Keratinocyte (primary cell): Measurements from ENCODE around the gene STKLD1. TPM values are rescaled to one million over a fixed set of nuclear protein-coding genes. Genes with fewer than 3 reads are reported as not detected.

Experiments
- DNase-seq: peaks from one replicate; pipeline ENCODE4 v3.0.0-alpha.2; 2011; ENCODE audit warnings: low read depth, missing footprints, low spot score
- FAIRE-seq: peaks from 2 replicates; lab custom pipeline; 2011; peaks lifted over from hg19 to GRCh38; lab: Jason Lieb, UNC
- H2AFZ ChIP-seq: 2 replicates; pipeline ENCODE4 v1.6.0; 2012; ENCODE audit warnings: low read length, control low read depth, inconsistent platforms; ENCODE audit not compliant: control insufficient read depth
- H3K27ac ChIP-seq: 2 replicates; pipeline ENCODE4 v1.5.1; 2011; ENCODE audit warnings: low read length; ENCODE audit not compliant: control insufficient read depth, insufficient read depth
- H3K27me3 ChIP-seq: 3 replicates; pipeline ENCODE4 v1.6.0; 2011; ENCODE audit warnings: low read length; ENCODE audit not compliant: control insufficient read depth, insufficient read depth; ENCODE audit errors: extremely low read depth
- H3K36me3 ChIP-seq, 2 experiments: 2 replicates in 1 of 2; 3 replicates in 1 of 2; pipeline ENCODE4 v1.5.1; 2011; ENCODE audit warnings: low read length in 2 of 2, mild to moderate bottlenecking in 1 of 2; ENCODE audit not compliant: control insufficient read depth in 2 of 2, insufficient read depth in 2 of 2; ENCODE audit errors: extremely low read depth in 1 of 2
- H3K4me1 ChIP-seq: 3 replicates; pipeline ENCODE4 v1.5.1; 2011; ENCODE audit warnings: low read length; ENCODE audit not compliant: control insufficient read depth, insufficient read depth; ENCODE audit errors: extremely low read depth
- H3K4me2 ChIP-seq: 3 replicates; pipeline ENCODE4 v1.6.0; 2011; ENCODE audit warnings: low read depth, low read length; ENCODE audit not compliant: control insufficient read depth, insufficient read depth; ENCODE audit errors: extremely low read depth
- H3K4me3 ChIP-seq, 3 experiments: fragments of 200-600 bp in 1 of 3; sonication (generic) in 1 of 3; 2 replicates in 2 of 3; 3 replicates in 1 of 3; pipeline ENCODE4 v1.5.1; 2011 to 2016; ENCODE audit warnings: low read length in 3 of 3, mild to moderate bottlenecking in 3 of 3, control low read depth in 2 of 3, inconsistent platforms in 1 of 3, low read depth in 1 of 3, mixed read lengths in 1 of 3, mixed run types in 1 of 3, moderate library complexity in 1 of 3; ENCODE audit not compliant: control insufficient read depth in 2 of 3, insufficient read depth in 2 of 3; ENCODE audit errors: extremely low read depth in 1 of 3
- H3K79me2 ChIP-seq: 2 replicates; pipeline ENCODE4 v1.6.0; 2012; ENCODE audit warnings: low read length; ENCODE audit not compliant: control insufficient read depth, insufficient read depth
- H3K9ac ChIP-seq: 3 replicates; pipeline ENCODE4 v1.6.0; 2011; ENCODE audit warnings: low read length; ENCODE audit not compliant: control insufficient read depth, insufficient read depth; ENCODE audit errors: extremely low read depth
- H3K9me1 ChIP-seq: 3 replicates; pipeline ENCODE4 v1.6.0; 2011; ENCODE audit warnings: low read length; ENCODE audit not compliant: control insufficient read depth, insufficient read depth; ENCODE audit errors: extremely low read depth
- H3K9me3 ChIP-seq: 2 replicates; pipeline ENCODE4 v1.5.1; 2012; ENCODE audit warnings: low read depth, low read length; ENCODE audit not compliant: control insufficient read depth
- H4K20me1 ChIP-seq: 3 replicates; pipeline ENCODE4 v1.6.0; 2011; ENCODE audit warnings: low read length; ENCODE audit not compliant: control insufficient read depth, insufficient read depth; ENCODE audit errors: extremely low read depth
- CTCF ChIP-seq, 3 experiments: IDR thresholded peaks in 1 of 3; conservative IDR thresholded peaks in 1 of 3; optimal IDR thresholded peaks in 1 of 3; 2 replicates in 2 of 3; 3 replicates in 1 of 3; pipeline versions ENCODE3 to v1.5.1; 2011; ENCODE audit warnings: low read length in 3 of 3, mild to moderate bottlenecking in 3 of 3, moderate library complexity in 2 of 3, control low read depth in 1 of 3, inconsistent platforms in 1 of 3; ENCODE audit not compliant: insufficient read depth in 2 of 3; ENCODE audit errors: extremely low read depth in 1 of 3
- EZH2 ChIP-seq: IDR thresholded peaks from one replicate; pipeline ENCODE4 v1.6.1; 2012; ENCODE audit warnings: inconsistent platforms, mild to moderate bottlenecking, low read length, moderate library complexity
- dilution Hi-C: fragments of 300-500 bp; cut with MboI; formaldehyde crosslinking; loops from one replicate; pipeline ENCODE4 v1.7.0; 2020; ENCODE audit warnings: low sequenced_read_pairs; ENCODE audit not compliant: extremely low pct_ligation_motif_present
- polyA plus RNA-seq, 5 experiments: library from polyadenylated mRNA; depleted of rRNA in 3 of 5; stranded (reverse) in 3 of 5; stranded (forward) in 1 of 5; unstranded in 1 of 5; fragments of >200 nt; gene quantifications; 1 replicate in 1 of 5; 2 replicates in 3 of 5; 3 replicates in 1 of 5; pipeline versions ENCODE4 v1.2.1 to v1.2.3, GENCODE V29; 2011 to 2012; ENCODE audit warnings: missing spikeins in 2 of 5, low read depth in 1 of 5, low replicate concordance in 1 of 5

Gene STKLD1
- polyA plus RNA-seq, 1 donor (not counting 4 experiments of a cell fraction or from before 2014, with no cell fraction given), result 0.77 TPM

- H4K20me1 ChIP-seq, result no peaks in the 10 kb centered on the region
- no peak overlapping the region for H3K4me3 ChIP-seq
- peaks cover 6% of the 10 kb centered on the region for H3K4me1 ChIP-seq
- no peaks in the 10 kb centered on the region for H3K9me3 ChIP-seq
- H3K36me3 ChIP-seq, result no peaks in the 10 kb centered on the region
- H3K9me1 ChIP-seq, result no peaks in the 10 kb centered on the region
- no peak overlapping the region for H3K27ac ChIP-seq
- H3K79me2 ChIP-seq, result no peaks in the 10 kb centered on the region
- DNase-seq (no peak), FAIRE-seq (no peak)
- no peak overlapping the region for H3K4me2 ChIP-seq
- H2AFZ ChIP-seq, result no peak overlapping the region
- dilution Hi-C loops, result no loop called here
- H3K9ac ChIP-seq, result no peak overlapping the region
- no peak for TF ChIP-seq EZH2
- no peak for TF ChIP-seq CTCF (optimal IDR thresholded peaks at IDR 0.05 in 1 of 3, IDR thresholded peaks at IDR 0.05 in 1 of 3, conservative IDR thresholded peaks at IDR 0.05 in 1 of 3; ENCODE audit: extremely low read depth in 1 of 3, insufficient read depth in 2 of 3, low read length in 3 of 3)
- H3K27me3 ChIP-seq, result no peaks in the 10 kb centered on the region
These were observed 6.5 kb downstream of the STKLD1 start for GRCh38 chr9:133382507-133383141.

- no peak overlapping the region for H3K4me3 ChIP-seq
- peaks cover 9% of the 10 kb centered on the region for H3K4me1 ChIP-seq
- H3K9ac ChIP-seq, result no peak overlapping the region
- dilution Hi-C loops, result no loop called here
- no peaks in the 10 kb centered on the region for H4K20me1 ChIP-seq
- FAIRE-seq, result no peak
- H3K9me3 ChIP-seq, result no peaks in the 10 kb centered on the region
- no peak overlapping the region for H2AFZ ChIP-seq
- DNase-seq, result no peak
- no peak overlapping the region for H3K27ac ChIP-seq
- H3K9me1 ChIP-seq, result no peaks in the 10 kb centered on the region
- H3K4me2 ChIP-seq, result no peak overlapping the region
- H3K79me2 ChIP-seq, result no peaks in the 10 kb centered on the region
- H3K36me3 ChIP-seq, result no peaks in the 10 kb centered on the region
- H3K27me3 ChIP-seq, result no peaks in the 10 kb centered on the region
- TF ChIP-seq EZH2, result no peak
- no peak for TF ChIP-seq CTCF (optimal IDR thresholded peaks at IDR 0.05 in 1 of 3, IDR thresholded peaks at IDR 0.05 in 1 of 3, conservative IDR thresholded peaks at IDR 0.05 in 1 of 3; ENCODE audit: extremely low read depth in 1 of 3, insufficient read depth in 2 of 3, low read length in 3 of 3)
These were observed 7.3 kb downstream of the STKLD1 start for GRCh38 chr9:133383438-133383837.
